ENCODE results near the gene KRTAP10-12. TPM values are rescaled to one million over a fixed set of nuclear protein-coding genes. Genes with fewer than 3 reads are reported as not detected.

KRTAP10-12 gene
- total RNA-seq, 2 donors from 2014 or later, result not detected

- Mint-ChIP-seq H3K27me3 (ENCODE audit: insufficient read depth) (peaks cover 10% of the 10 kb centered on the region), H3K27ac (no peak overlapping the region), H3K36me3 (ENCODE audit: low read depth) (no peaks in the 10 kb centered on the region), H3K4me3 (no peak overlapping the region), H3K4me1 (peaks cover 15% of the 10 kb centered on the region), H3K9me3 (no peaks in the 10 kb centered on the region)
- TF ChIP-seq CTCF (conservative IDR thresholded peaks at IDR 0.05), result no peak
- DNase-seq, result no peak
- no peaks in the 10 kb centered on the region for H3K27me3 ChIP-seq (ENCODE audit: control insufficient read depth, insufficient read depth, low read length, poor library complexity, severe bottlenecking)
- no peak overlapping the region for H3K9ac ChIP-seq (ENCODE audit: extremely low read depth, low read length, poor library complexity, severe bottlenecking)
- no peak overlapping the region for H3K4me3 ChIP-seq (ENCODE audit: low read length)
- 92 to 96% methylated on average over 15 to 21 of the region's 21 CpGs for WGBS, 2 experiments (ENCODE audit: insufficient coverage in 1 of 2, insufficient read length in 1 of 2)
- no peaks in the 10 kb centered on the region for H3K4me1 ChIP-seq (ENCODE audit: control insufficient read depth, insufficient read depth, low read length)
- no peaks in the 10 kb centered on the region for H3K36me3 ChIP-seq (ENCODE audit: control insufficient read depth, insufficient read depth, low read length)
- H3K27ac ChIP-seq (ENCODE audit: low read depth, low read length), result no peak overlapping the region
- H3K9me3 ChIP-seq (ENCODE audit: control insufficient read depth, low read length), result peaks cover 10% of the 10 kb centered on the region
Observed at GRCh38 chr21:44734026-44734745, 37.2 kb downstream of the KRTAP10-12 start.

- Histone ChIP-seq H3K4me3 (ENCODE audit: low read length) (no peak overlapping the region), H3K27ac (ENCODE audit: low read depth, low read length) (no peak overlapping the region), H3K9me3 (ENCODE audit: control insufficient read depth, low read length) (peaks cover 10% of the 10 kb centered on the region), H3K4me1 (ENCODE audit: control insufficient read depth, insufficient read depth, low read length) (no peaks in the 10 kb centered on the region), H3K36me3 (ENCODE audit: control insufficient read depth, insufficient read depth, low read length) (no peaks in the 10 kb centered on the region), H3K27me3 (ENCODE audit: control insufficient read depth, insufficient read depth, low read length, poor library complexity, severe bottlenecking) (no peaks in the 10 kb centered on the region), H3K9ac (ENCODE audit: extremely low read depth, low read length, poor library complexity, severe bottlenecking) (no peak overlapping the region)
- Mint-ChIP-seq H3K27me3 (ENCODE audit: insufficient read depth) (peaks cover 10% of the 10 kb centered on the region), H3K9me3 (no peaks in the 10 kb centered on the region), H3K36me3 (ENCODE audit: low read depth) (no peaks in the 10 kb centered on the region), H3K4me3 (no peak overlapping the region), H3K27ac (no peak overlapping the region), H3K4me1 (peaks cover 15% of the 10 kb centered on the region)
- no peak for TF ChIP-seq CTCF (conservative IDR thresholded peaks at IDR 0.05)
- 95 to 100% methylated on average over 6 to 17 of the region's 17 CpGs for whole genome bisulfite sequencing, 2 experiments (ENCODE audit: insufficient coverage in 1 of 2, insufficient read length in 1 of 2)
- DNase-seq, result no peak
Observed at GRCh38 chr21:44734841-44735240, 37.9 kb downstream of the KRTAP10-12 start.

- peaks cover 12% of the 10 kb centered on the region for H3K27me3 Mint-ChIP-seq (ENCODE audit: insufficient read depth)
- Histone ChIP-seq H3K4me3 (ENCODE audit: low read length) (no peak overlapping the region), H3K4me1 (ENCODE audit: control insufficient read depth, insufficient read depth, low read length) (no peaks in the 10 kb centered on the region), H3K27ac (ENCODE audit: low read depth, low read length) (no peak overlapping the region), H3K9ac (ENCODE audit: extremely low read depth, low read length, poor library complexity, severe bottlenecking) (no peak overlapping the region), H3K27me3 (ENCODE audit: control insufficient read depth, insufficient read depth, low read length, poor library complexity, severe bottlenecking) (no peaks in the 10 kb centered on the region), H3K36me3 (ENCODE audit: control insufficient read depth, insufficient read depth, low read length) (no peaks in the 10 kb centered on the region), H3K9me3 (ENCODE audit: control insufficient read depth, low read length) (peaks cover 10% of the 10 kb centered on the region)
- no peak overlapping the region for H3K27ac Mint-ChIP-seq
- H3K4me3 Mint-ChIP-seq, result no peak overlapping the region
- peaks cover 11% of the 10 kb centered on the region for H3K4me1 Mint-ChIP-seq
- 69 to 81% methylated on average over 5 to 6 of the region's 6 CpGs for WGBS, 2 experiments (ENCODE audit: insufficient coverage in 1 of 2, insufficient read length in 1 of 2)
- TF ChIP-seq CTCF (conservative IDR thresholded peaks at IDR 0.05), result no peak
- no peaks in the 10 kb centered on the region for H3K36me3 Mint-ChIP-seq (ENCODE audit: low read depth)
- no peak for DNase-seq
- H3K9me3 Mint-ChIP-seq, result no peaks in the 10 kb centered on the region
Observed at GRCh38 chr21:44735821-44736220, 38.8 kb downstream of the KRTAP10-12 start.
